OCI-LY1 (cell line): Measurements from ENCODE around the gene LAMB3.

Source experiments
- H2AFZ ChIP-seq: fragments of 200-600 bp; sonication (generic), shearing (Covaris generic); 2 replicates; pipeline ENCODE4 v1.6.0; 2014; ENCODE audit warnings: antibody characterized with exemption, mild to moderate bottlenecking, low read length
- H3F3A ChIP-seq: fragments of 200-600 bp; sonication (generic), shearing (Covaris generic); 2 replicates; pipeline ENCODE4 v1.6.0; 2014; ENCODE audit warnings: mild to moderate bottlenecking, antibody characterized with exemption, low read length, moderate library complexity; ENCODE audit not compliant: insufficient read depth
- H3K27ac ChIP-seq: fragments of 200-600 bp; sonication (generic); 2 replicates; pipeline ENCODE4 v1.5.1; 2014; ENCODE audit warnings: low read length, mixed run types, mild to moderate bottlenecking, low read depth; ENCODE audit not compliant: poor library complexity, severe bottlenecking
- H3K27me3 ChIP-seq: fragments of 200-600 bp; sonication (generic); 2 replicates; pipeline ENCODE4 v1.6.0; 2014; ENCODE audit warnings: antibody characterized with exemption, mild to moderate bottlenecking, low read length, moderate library complexity; ENCODE audit not compliant: insufficient read depth
- H3K36me3 ChIP-seq: fragments of 200-600 bp; sonication (generic); 2 replicates; pipeline ENCODE4 v1.6.1; 2014; ENCODE audit warnings: mild to moderate bottlenecking, antibody characterized with exemption, low read length, moderate library complexity, mixed read lengths; ENCODE audit not compliant: insufficient read depth
- H3K4me1 ChIP-seq: fragments of 200-600 bp; sonication (generic); 2 replicates; pipeline ENCODE4 v1.5.1; 2014; ENCODE audit warnings: mild to moderate bottlenecking, low read length, moderate library complexity; ENCODE audit not compliant: insufficient read depth, severe bottlenecking
- H3K4me2 ChIP-seq: fragments of 200-600 bp; sonication (generic), shearing (Covaris generic); 2 replicates; pipeline ENCODE4 v1.6.1; 2014; ENCODE audit warnings: low read length
- H3K4me3 ChIP-seq: fragments of 200-600 bp; sonication (generic); 2 replicates; pipeline ENCODE4 v1.5.1; 2014; ENCODE audit warnings: low read length, low read depth, mild to moderate bottlenecking, mixed read lengths; ENCODE audit not compliant: poor library complexity, severe bottlenecking
- H3K79me2 ChIP-seq: fragments of 200-600 bp; shearing (Covaris generic); 2 replicates; pipeline ENCODE4 v1.6.1; 2016; ENCODE audit warnings: mixed run types, low read length, mixed read lengths; ENCODE audit not compliant: insufficient read depth
- H3K9ac ChIP-seq: fragments of 200-600 bp; sonication (generic), shearing (Covaris generic); 2 replicates; pipeline ENCODE4 v1.6.1; 2014; ENCODE audit warnings: mild to moderate bottlenecking, low read length, mixed read lengths
- H3K9me2 ChIP-seq: fragments of 200-600 bp; sonication (generic), shearing (Covaris generic); 2 replicates; pipeline ENCODE4 v1.6.1; 2014; ENCODE audit warnings: low read depth, mild to moderate bottlenecking, low read length, mixed read lengths
- H3K9me3 ChIP-seq: fragments of 200-600 bp; shearing (Covaris generic); 2 replicates; pipeline ENCODE4 v1.6.1; 2014; ENCODE audit warnings: low read length, mixed read lengths
- H4K20me1 ChIP-seq: fragments of 200-600 bp; sonication (generic), shearing (Covaris generic); 2 replicates; pipeline ENCODE4 v1.6.0; 2016; ENCODE audit warnings: mild to moderate bottlenecking, low read length; ENCODE audit not compliant: insufficient read depth
- EZH2 ChIP-seq: fragments of 200-600 bp; sonication (generic), shearing (Covaris generic); IDR thresholded peaks from 2 replicates; pipeline ENCODE4 v1.8.0; 2017; ENCODE audit warnings: borderline replicate concordance, mixed run types, mild to moderate bottlenecking, antibody characterized with exemption, low read length, moderate library complexity, mixed read lengths
- TF ChIP-seq, protein P1 (sequence below): fragments of 200-600 bp; sonication (generic), shearing (Covaris generic); IDR thresholded peaks from 2 replicates; pipeline ENCODE4 v1.5.1; 2017; ENCODE audit warnings: mild to moderate bottlenecking, antibody characterized with exemption, low read length, moderate library complexity, mixed read lengths

Gene LAMB3

DNA sequence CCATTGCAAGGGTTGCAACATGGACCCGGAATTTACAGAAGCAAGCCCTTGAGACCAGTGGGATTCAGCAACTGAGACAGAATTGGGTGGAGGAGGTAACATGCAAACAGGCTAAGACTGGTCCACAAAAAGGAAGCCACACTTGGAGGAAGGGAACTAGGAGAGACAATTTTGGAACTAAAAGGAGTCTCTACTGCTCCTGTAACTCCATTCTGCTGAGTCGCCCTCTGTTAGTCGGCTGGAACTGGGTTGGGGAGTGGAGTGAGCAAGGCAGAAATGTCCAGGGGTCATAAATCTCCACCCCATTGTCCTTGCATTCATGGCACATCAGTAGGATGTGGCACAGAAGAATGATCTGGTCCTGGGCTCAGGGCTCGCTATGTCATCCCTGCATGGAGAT, 5.1 kb downstream of the LAMB3 start:
- H3F3A ChIP-seq: no peaks in the 10 kb centered on the region
- no peak overlapping the region for H3K27ac ChIP-seq
- H3K79me2 ChIP-seq: no peaks in the 10 kb centered on the region
- H3K36me3 ChIP-seq: no peaks in the 10 kb centered on the region
- no peaks in the 10 kb centered on the region for H3K9me3 ChIP-seq
- H3K4me1 ChIP-seq: no peaks in the 10 kb centered on the region
- H3K9ac ChIP-seq: no peak overlapping the region
- H4K20me1 ChIP-seq: no peaks in the 10 kb centered on the region
- H2AFZ ChIP-seq: no peak overlapping the region
- H3K9me2 ChIP-seq: no peaks in the 10 kb centered on the region
- H3K4me2 ChIP-seq: no peak overlapping the region
- no peaks in the 10 kb centered on the region for H3K27me3 ChIP-seq
- no peak for TF ChIP-seq EZH2
- TF ChIP-seq, protein P1, sequence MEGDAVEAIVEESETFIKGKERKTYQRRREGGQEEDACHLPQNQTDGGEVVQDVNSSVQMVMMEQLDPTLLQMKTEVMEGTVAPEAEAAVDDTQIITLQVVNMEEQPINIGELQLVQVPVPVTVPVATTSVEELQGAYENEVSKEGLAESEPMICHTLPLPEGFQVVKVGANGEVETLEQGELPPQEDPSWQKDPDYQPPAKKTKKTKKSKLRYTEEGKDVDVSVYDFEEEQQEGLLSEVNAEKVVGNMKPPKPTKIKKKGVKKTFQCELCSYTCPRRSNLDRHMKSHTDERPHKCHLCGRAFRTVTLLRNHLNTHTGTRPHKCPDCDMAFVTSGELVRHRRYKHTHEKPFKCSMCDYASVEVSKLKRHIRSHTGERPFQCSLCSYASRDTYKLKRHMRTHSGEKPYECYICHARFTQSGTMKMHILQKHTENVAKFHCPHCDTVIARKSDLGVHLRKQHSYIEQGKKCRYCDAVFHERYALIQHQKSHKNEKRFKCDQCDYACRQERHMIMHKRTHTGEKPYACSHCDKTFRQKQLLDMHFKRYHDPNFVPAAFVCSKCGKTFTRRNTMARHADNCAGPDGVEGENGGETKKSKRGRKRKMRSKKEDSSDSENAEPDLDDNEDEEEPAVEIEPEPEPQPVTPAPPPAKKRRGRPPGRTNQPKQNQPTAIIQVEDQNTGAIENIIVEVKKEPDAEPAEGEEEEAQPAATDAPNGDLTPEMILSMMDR: no peak
- no peak overlapping the region for H3K4me3 ChIP-seq

- Histone ChIP-seq H3K27me3 (no peaks in the 10 kb centered on the region), H3K36me3 (no peaks in the 10 kb centered on the region), H3K9ac (no peak overlapping the region), H3K27ac (no peak overlapping the region), H3K4me2 (no peak overlapping the region), H3K9me2 (no peaks in the 10 kb centered on the region), H3K4me1 (no peaks in the 10 kb centered on the region), H3K9me3 (no peaks in the 10 kb centered on the region), H3F3A (no peaks in the 10 kb centered on the region), H3K4me3 (no peak overlapping the region), H3K79me2 (no peaks in the 10 kb centered on the region), H2AFZ (no peak overlapping the region), H4K20me1 (no peaks in the 10 kb centered on the region)
- TF ChIP-seq EZH2: no peak
- TF ChIP-seq, protein P1: no peak
Observed at GRCh38 chr1:209646558-209646957, 5.7 kb downstream of the LAMB3 start.

DNA sequence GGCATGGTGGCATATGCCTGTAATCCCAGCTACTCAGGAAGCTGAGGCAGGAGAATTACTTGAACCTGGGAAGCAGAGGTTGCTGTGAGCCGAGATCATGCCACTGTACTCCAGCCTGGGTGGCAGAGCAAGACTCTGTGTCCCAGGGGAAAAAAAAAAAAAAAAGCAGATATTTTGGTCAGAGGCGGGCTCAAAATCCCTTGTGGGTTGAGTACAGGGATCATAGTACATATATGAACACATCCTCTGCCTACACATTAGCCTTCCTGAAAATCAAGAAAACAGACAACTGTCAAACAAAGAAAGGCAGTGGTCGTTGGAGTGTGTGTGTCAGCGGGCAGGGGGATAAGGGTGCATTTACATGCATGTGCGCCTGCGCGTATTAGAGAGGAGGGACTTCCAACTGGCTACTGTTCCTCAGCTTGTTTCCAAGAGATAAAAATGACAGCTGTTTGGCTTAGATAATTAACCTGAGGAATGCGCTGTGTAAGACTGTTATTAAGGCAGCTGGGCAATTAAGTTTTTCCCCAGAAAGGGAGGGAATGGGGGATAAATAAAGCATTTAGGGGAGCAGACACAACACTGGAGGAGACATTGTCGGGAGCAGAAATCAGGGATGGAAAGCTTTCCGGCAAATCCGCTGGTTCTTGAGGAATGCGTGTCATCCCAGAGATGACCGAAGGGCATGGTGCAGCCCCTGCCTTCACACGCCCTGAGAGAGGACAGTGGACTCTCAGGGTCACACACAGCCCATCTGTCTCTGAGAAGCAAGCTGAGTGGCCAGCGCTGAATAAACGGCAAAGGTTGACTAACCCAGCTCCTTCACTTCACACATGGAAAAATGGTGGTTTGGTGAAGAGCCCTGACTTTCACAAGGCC, 6.4 kb downstream of the LAMB3 start:
- H4K20me1 ChIP-seq: no peaks in the 10 kb centered on the region
- no peaks in the 10 kb centered on the region for H3K79me2 ChIP-seq
- H3F3A ChIP-seq: no peaks in the 10 kb centered on the region
- no peak overlapping the region for H3K4me2 ChIP-seq
- H3K4me3 ChIP-seq: no peak overlapping the region
- H3K9me2 ChIP-seq: no peaks in the 10 kb centered on the region
- H3K9me3 ChIP-seq: no peaks in the 10 kb centered on the region
- no peaks in the 10 kb centered on the region for H3K27me3 ChIP-seq
- no peaks in the 10 kb centered on the region for H3K4me1 ChIP-seq
- no peak overlapping the region for H3K27ac ChIP-seq
- H3K36me3 ChIP-seq: no peaks in the 10 kb centered on the region
- no peak overlapping the region for H3K9ac ChIP-seq
- no peak overlapping the region for H2AFZ ChIP-seq
- TF ChIP-seq EZH2: no peak
- TF ChIP-seq, protein P1: no peak
